Neural cell (in vitro differentiated cells): ENCODE data around the gene PIM3. TPM values are rescaled to one million over a fixed set of nuclear protein-coding genes. Genes with fewer than 3 reads are reported as not detected.

Source experiments
- H2AFZ ChIP-seq: fragments of 200-600, 300-800 bp; sonication (generic), shearing (Covaris generic); 2 replicates; pipeline ENCODE4 v1.6.0; 2014; ENCODE audit warnings: low read depth, mild to moderate bottlenecking, antibody characterized with exemption, low read length, moderate library complexity
- H3F3A ChIP-seq: fragments of 200-600 bp; shearing (Covaris generic); 2 replicates; pipeline ENCODE4 v1.6.1; 2016; ENCODE audit warnings: mild to moderate bottlenecking, moderate library complexity, mixed read lengths, antibody characterized with exemption, low read length; ENCODE audit not compliant: insufficient read depth, poor library complexity, severe bottlenecking
- H3K27ac ChIP-seq: fragments of 200-600, 300-800 bp; sonication (generic), shearing (Covaris generic); 2 replicates; pipeline ENCODE4 v1.5.1; 2014; ENCODE audit warnings: mild to moderate bottlenecking, low read length, moderate library complexity
- H3K27me3 ChIP-seq: fragments of 300-800, 200-600 bp; sonication (generic), shearing (Covaris generic); 2 replicates; pipeline ENCODE4 v1.6.0; 2014; ENCODE audit warnings: mild to moderate bottlenecking, low read depth, low read length, moderate library complexity; ENCODE audit not compliant: insufficient read depth
- H3K36me3 ChIP-seq: fragments of 300-800, 200-600 bp; sonication (generic), shearing (Covaris generic); 2 replicates; pipeline ENCODE4 v1.5.1; 2014; ENCODE audit warnings: mild to moderate bottlenecking, antibody characterized with exemption, low read length, moderate library complexity; ENCODE audit not compliant: insufficient read depth
- H3K4me2 ChIP-seq: fragments of 300-800, 200-600 bp; sonication (generic), shearing (Covaris generic); 2 replicates; pipeline ENCODE4 v1.6.0; 2014; ENCODE audit warnings: mild to moderate bottlenecking, low read length
- H3K4me3 ChIP-seq: fragments of 300-800, 200-600 bp; sonication (generic), shearing (Covaris generic); 2 replicates; pipeline ENCODE4 v1.5.1; 2014; ENCODE audit warnings: mild to moderate bottlenecking, low read length, moderate library complexity
- H3K79me2 ChIP-seq: fragments of 200-600 bp; shearing (Covaris generic); replicated peaks from 2 replicates; pipeline ENCODE4 v1.6.0; 2014; ENCODE audit warnings: mild to moderate bottlenecking, low read length, moderate library complexity; ENCODE audit not compliant: insufficient read depth
- H3K9ac ChIP-seq: fragments of 300-800, 200-600 bp; sonication (generic), shearing (Covaris generic); 2 replicates; pipeline ENCODE4 v1.6.1; 2016; ENCODE audit warnings: mild to moderate bottlenecking, low read length, mixed read lengths
- H3K9me2 ChIP-seq: fragments of 200-600 bp; shearing (Covaris generic); 2 replicates; pipeline ENCODE4 v1.6.1; 2016; ENCODE audit warnings: mild to moderate bottlenecking, low read length, mixed read lengths; ENCODE audit not compliant: insufficient read depth
- H3K9me3 ChIP-seq: fragments of 200-600, 300-800 bp; sonication (generic), shearing (Covaris generic); 2 replicates; pipeline ENCODE4 v1.6.1; 2016; ENCODE audit warnings: mild to moderate bottlenecking, mixed run types, low read length, moderate library complexity, mixed read lengths
- H4K20me1 ChIP-seq: fragments of 200-600 bp; shearing (Covaris generic); 2 replicates; pipeline ENCODE4 v1.6.1; 2016; ENCODE audit warnings: mild to moderate bottlenecking, mixed run types; ENCODE audit not compliant: insufficient read depth
- EP300 ChIP-seq: fragments of 450-650 bp; conservative IDR thresholded peaks from 2 replicates; pipeline ENCODE4 v1.6.1; 2014; ENCODE audit warnings: antibody characterized with exemption, mild to moderate bottlenecking, moderate library complexity; ENCODE audit not compliant: poor library complexity, severe bottlenecking
- EZH2 ChIP-seq: fragments of 200-600, 300-800 bp; shearing (Covaris generic), sonication (generic); IDR thresholded peaks from 2 replicates; pipeline ENCODE4 v1.6.1; 2014; ENCODE audit warnings: antibody characterized with exemption, low read length, borderline replicate concordance, mild to moderate bottlenecking; ENCODE audit not compliant: insufficient read depth, poor library complexity, severe bottlenecking
- MXI1 ChIP-seq: fragments of 450-650 bp; conservative IDR thresholded peaks from 2 replicates; pipeline ENCODE4 v1.6.1; 2014; ENCODE audit warnings: antibody characterized with exemption, mild to moderate bottlenecking; ENCODE audit not compliant: poor library complexity, severe bottlenecking
- POLR2AphosphoS5 ChIP-seq: IDR thresholded peaks from 2 replicates; pipeline ENCODE4 v1.6.1; 2012
- RAD21 ChIP-seq: fragments of 450-650 bp; conservative IDR thresholded peaks from 2 replicates; pipeline ENCODE4 v1.6.1; 2014; ENCODE audit warnings: antibody characterized with exemption, mild to moderate bottlenecking, moderate library complexity
- SMC3 ChIP-seq: fragments of 450-650 bp; conservative IDR thresholded peaks from 2 replicates; pipeline ENCODE4 v1.6.1; 2014; ENCODE audit warnings: antibody characterized with exemption, mild to moderate bottlenecking, moderate library complexity; ENCODE audit not compliant: poor library complexity
- TAF1 ChIP-seq: IDR thresholded peaks from 2 replicates; pipeline ENCODE4 v1.6.1; 2012; ENCODE audit warnings: low read depth
- polyA plus RNA-seq: library from polyadenylated mRNA; depleted of rRNA; stranded (reverse); fragments of >200 nt; gene quantifications from 2 replicates; pipeline ENCODE4 v1.2.3, GENCODE V29; 2014
- TF ChIP-seq, protein P1 (sequence below): fragments of 450-650 bp; IDR thresholded peaks from 2 replicates; pipeline ENCODE4 v1.5.1; 2014; ENCODE audit warnings: antibody characterized with exemption, mild to moderate bottlenecking, moderate library complexity; ENCODE audit not compliant: poor library complexity, severe bottlenecking
- TF ChIP-seq, protein P2 (sequence below): IDR thresholded peaks from 2 replicates; pipeline ENCODE4 v1.6.1; 2012; ENCODE audit warnings: borderline replicate concordance

Gene PIM3
- polyA plus RNA-seq, 1 donor from 2014 or later, result 28.7 TPM

DNA sequence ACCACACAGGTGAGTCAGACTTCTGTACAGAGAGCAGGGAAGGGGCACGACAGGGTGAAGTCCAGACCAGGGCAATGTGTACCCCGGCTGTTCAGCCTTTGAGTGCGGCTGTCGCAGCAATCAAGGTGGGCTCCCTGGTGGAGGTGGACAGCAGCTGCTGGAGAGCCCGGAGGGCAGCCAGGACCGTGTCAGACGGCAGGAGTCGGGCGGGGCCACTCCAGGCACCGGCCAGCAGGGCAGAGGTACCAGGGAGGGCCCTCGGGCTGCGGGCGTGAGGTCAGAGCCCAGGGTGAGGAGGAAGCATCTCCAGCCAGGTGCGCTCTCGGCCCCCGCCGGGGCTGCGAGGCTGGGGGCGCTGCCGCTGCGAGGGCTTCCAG lies 802 bp upstream of the PIM3 start:
- no peaks in the 10 kb centered on the region for H4K20me1 ChIP-seq
- H3K36me3 ChIP-seq, result no peaks in the 10 kb centered on the region
- no peaks in the 10 kb centered on the region for H3K9me3 ChIP-seq
- TF ChIP-seq EP300 (no peak), TAF1 (no peak), EZH2 (no peak), RAD21 (no peak), POLR2AphosphoS5 (no peak), SMC3 (no peak), MXI1 (no peak)
- TF ChIP-seq, protein P1, sequence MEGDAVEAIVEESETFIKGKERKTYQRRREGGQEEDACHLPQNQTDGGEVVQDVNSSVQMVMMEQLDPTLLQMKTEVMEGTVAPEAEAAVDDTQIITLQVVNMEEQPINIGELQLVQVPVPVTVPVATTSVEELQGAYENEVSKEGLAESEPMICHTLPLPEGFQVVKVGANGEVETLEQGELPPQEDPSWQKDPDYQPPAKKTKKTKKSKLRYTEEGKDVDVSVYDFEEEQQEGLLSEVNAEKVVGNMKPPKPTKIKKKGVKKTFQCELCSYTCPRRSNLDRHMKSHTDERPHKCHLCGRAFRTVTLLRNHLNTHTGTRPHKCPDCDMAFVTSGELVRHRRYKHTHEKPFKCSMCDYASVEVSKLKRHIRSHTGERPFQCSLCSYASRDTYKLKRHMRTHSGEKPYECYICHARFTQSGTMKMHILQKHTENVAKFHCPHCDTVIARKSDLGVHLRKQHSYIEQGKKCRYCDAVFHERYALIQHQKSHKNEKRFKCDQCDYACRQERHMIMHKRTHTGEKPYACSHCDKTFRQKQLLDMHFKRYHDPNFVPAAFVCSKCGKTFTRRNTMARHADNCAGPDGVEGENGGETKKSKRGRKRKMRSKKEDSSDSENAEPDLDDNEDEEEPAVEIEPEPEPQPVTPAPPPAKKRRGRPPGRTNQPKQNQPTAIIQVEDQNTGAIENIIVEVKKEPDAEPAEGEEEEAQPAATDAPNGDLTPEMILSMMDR, result no peak
- TF ChIP-seq, protein P2, sequence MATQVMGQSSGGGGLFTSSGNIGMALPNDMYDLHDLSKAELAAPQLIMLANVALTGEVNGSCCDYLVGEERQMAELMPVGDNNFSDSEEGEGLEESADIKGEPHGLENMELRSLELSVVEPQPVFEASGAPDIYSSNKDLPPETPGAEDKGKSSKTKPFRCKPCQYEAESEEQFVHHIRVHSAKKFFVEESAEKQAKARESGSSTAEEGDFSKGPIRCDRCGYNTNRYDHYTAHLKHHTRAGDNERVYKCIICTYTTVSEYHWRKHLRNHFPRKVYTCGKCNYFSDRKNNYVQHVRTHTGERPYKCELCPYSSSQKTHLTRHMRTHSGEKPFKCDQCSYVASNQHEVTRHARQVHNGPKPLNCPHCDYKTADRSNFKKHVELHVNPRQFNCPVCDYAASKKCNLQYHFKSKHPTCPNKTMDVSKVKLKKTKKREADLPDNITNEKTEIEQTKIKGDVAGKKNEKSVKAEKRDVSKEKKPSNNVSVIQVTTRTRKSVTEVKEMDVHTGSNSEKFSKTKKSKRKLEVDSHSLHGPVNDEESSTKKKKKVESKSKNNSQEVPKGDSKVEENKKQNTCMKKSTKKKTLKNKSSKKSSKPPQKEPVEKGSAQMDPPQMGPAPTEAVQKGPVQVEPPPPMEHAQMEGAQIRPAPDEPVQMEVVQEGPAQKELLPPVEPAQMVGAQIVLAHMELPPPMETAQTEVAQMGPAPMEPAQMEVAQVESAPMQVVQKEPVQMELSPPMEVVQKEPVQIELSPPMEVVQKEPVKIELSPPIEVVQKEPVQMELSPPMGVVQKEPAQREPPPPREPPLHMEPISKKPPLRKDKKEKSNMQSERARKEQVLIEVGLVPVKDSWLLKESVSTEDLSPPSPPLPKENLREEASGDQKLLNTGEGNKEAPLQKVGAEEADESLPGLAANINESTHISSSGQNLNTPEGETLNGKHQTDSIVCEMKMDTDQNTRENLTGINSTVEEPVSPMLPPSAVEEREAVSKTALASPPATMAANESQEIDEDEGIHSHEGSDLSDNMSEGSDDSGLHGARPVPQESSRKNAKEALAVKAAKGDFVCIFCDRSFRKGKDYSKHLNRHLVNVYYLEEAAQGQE, result no peak
- H3K27ac ChIP-seq, result peak overlapping the region; percentile 59
- peak overlapping the region; percentile 40 for H2AFZ ChIP-seq
- peak overlapping the region; percentile 84 for H3K4me3 ChIP-seq
- H3K27me3 ChIP-seq, result no peaks in the 10 kb centered on the region
- H3F3A ChIP-seq, result no peaks in the 10 kb centered on the region
- H3K79me2 ChIP-seq, result no peaks in the 10 kb centered on the region
- H3K4me2 ChIP-seq, result peak overlapping the region; percentile 30
- peak overlapping the region; percentile 64 for H3K9ac ChIP-seq
- H3K9me2 ChIP-seq, result no peaks in the 10 kb centered on the region

DNA sequence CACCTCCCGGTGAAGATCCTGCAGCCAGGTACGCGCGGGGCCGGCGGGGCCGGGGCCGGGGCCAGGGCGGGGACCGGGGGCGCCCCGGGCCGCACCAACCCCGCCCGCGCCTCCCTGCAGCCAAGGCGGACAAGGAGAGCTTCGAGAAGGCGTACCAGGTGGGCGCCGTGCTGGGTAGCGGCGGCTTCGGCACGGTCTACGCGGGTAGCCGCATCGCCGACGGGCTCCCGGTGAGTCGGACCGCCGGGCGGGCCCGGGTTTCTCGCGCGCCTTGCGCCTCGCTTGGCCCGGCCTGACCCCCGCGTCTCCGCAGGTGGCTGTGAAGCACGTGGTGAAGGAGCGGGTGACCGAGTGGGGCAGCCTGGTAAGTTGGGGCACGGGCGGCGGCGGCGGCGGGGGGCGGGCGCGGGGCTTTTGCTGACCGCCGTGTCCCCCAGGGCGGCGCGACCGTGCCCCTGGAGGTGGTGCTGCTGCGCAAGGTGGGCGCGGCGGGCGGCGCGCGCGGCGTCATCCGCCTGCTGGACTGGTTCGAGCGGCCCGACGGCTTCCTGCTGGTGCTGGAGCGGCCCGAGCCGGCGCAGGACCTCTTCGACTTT lies 531 bp downstream of the PIM3 start:
- H2AFZ ChIP-seq, result no peak overlapping the region
- H4K20me1 ChIP-seq, result no peaks in the 10 kb centered on the region
- no peaks in the 10 kb centered on the region for H3K36me3 ChIP-seq
- peak overlapping the region; percentile 77 for H3K4me3 ChIP-seq
- no peaks in the 10 kb centered on the region for H3K9me2 ChIP-seq
- no peak overlapping the region for H3K4me2 ChIP-seq
- no peaks in the 10 kb centered on the region for H3K9me3 ChIP-seq
- H3K9ac ChIP-seq, result peak overlapping the region; percentile 66
- H3K27ac ChIP-seq, result no peak overlapping the region
- no peaks in the 10 kb centered on the region for H3K79me2 ChIP-seq
- no peaks in the 10 kb centered on the region for H3F3A ChIP-seq
- TF ChIP-seq RAD21, result no peak
- TF ChIP-seq MXI1, result peak; percentile 7
- no peaks in the 10 kb centered on the region for H3K27me3 ChIP-seq
